GM12875 (cell line): ENCODE results near the gene S1PR2.

Experiments
- H3K4me3 ChIP-seq: one replicate; pipeline ENCODE4 v1.5.1; 2011; ENCODE audit warnings: low read depth, low read length, control low read depth
- CTCF ChIP-seq: IDR thresholded peaks from 2 replicates; pipeline ENCODE4 v1.5.1; 2011; ENCODE audit warnings: low read depth, mild to moderate bottlenecking, control low read depth, inconsistent platforms, low read length, moderate library complexity, borderline replicate concordance; ENCODE audit not compliant: insufficient read depth

Gene S1PR2, protein sequence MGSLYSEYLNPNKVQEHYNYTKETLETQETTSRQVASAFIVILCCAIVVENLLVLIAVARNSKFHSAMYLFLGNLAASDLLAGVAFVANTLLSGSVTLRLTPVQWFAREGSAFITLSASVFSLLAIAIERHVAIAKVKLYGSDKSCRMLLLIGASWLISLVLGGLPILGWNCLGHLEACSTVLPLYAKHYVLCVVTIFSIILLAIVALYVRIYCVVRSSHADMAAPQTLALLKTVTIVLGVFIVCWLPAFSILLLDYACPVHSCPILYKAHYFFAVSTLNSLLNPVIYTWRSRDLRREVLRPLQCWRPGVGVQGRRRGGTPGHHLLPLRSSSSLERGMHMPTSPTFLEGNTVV

DNA sequence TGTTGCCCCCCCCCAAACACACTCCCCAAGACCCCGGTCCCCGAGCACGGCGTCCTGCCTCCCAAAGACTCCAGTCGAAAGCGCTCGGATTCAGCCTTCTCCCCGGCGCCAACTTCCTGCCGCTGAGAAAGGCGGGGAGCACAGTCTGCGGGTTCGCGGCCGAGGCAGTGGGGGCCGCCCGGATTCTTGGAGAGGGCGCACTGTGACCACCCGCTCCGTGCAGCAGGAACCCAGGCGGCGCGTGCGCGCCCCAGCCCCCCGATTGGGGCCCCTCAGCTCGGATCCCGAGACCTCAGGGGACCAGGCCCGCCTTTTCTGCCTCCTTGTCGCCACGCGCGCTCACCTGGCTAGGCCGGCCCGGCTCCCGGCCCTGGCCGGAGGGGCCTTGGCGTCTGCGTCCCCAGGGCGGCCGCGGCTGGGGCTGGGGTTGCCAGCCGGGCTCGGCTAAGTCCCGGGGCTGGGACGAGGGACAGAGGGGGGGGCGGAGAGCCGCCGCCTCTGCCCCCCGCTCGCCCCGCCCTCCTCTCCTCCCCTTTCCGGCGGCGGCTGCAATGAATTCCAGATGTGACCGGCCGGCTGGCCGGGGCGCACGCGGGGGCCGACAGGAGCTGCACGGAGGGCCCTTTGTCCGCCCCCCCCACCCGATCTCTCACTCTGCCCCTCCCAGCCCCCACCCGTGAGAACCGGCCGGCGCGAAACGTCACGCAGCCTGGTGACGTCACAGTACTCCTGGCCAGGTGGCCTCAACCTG, at the start of gene S1PR2:
TSS of gene S1PR2 (minus strand) at position 471 of the 751 bp plus-strand sequence. CDS start 6,426 bp downstream, outside the sequence.
- no peak for TF ChIP-seq CTCF
- peak within 1 kb of the TSS; percentile 98 for H3K4me3 ChIP-seq

DNA sequence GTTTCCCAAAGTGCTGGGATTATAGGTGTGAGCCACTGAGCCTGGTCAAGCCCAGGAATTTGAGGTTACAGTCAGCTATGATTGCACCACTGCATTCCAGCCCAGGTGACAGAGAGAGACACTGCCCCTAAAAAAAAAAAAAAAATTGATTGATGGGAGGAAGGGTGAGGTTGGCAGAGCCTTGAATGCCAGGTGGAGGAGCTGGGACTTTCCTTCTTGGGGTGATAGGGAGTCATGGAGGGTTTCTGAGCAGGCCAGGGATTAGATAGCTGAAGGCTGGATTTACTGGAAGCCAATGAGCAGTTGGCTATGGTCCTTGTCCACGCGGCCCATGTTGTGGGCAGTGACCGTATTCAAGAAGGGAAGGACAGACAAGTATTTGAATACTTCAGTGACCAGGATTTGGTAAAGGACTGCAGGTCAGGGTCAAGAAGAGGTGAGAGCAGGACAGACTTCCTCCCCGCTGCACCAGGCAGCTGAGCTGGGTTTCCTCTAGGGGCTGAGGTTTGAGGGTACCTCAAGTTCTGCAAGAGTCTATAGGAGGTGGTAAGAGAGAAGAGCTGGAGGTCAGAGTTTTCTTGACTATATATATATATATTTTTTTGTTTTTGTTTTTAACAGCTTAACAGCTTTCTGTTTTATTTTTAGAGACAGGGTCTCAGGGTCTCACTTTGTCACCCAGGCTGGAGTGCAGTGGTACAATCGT, 48.8 kb upstream of the S1PR2 start:
- TF ChIP-seq CTCF, result no peak

DNA sequence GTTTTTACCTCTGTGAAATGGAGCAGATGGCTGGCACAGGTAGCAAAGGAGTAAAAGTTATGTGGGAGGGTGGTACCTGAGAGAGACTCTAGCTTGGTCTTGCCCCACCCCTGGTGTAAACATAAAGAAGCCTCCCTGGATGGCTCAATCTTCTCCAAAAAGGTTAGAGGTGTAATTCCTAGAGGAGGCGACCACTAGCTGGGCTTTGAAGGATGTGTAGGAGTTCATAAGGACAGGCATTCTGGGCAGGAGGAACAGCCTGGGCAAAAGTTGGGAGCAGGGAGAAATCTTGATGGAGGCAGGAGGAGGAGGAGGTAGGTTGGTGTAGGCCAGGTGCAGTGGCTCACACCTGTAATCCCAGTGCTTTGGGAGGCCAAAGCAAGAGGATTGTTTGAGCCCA, 47.8 kb upstream of the S1PR2 start:
- no peak for TF ChIP-seq CTCF
- H3K4me3 ChIP-seq, result no peak overlapping the region

More for the DNA sequence above, 48.8 kb upstream of the S1PR2 start:
- no peak overlapping the region for H3K4me3 ChIP-seq

GRCh38 chr19:10277795-10278589, 46.9 kb upstream of the S1PR2 start:
- no peak overlapping the region for H3K4me3 ChIP-seq
- TF ChIP-seq CTCF, result no peak

- TF ChIP-seq CTCF, result no peak
- peak overlapping the region; percentile 1 for H3K4me3 ChIP-seq
Measured at GRCh38 chr19:10274589-10274988, 43.5 kb upstream of the S1PR2 start.

DNA sequence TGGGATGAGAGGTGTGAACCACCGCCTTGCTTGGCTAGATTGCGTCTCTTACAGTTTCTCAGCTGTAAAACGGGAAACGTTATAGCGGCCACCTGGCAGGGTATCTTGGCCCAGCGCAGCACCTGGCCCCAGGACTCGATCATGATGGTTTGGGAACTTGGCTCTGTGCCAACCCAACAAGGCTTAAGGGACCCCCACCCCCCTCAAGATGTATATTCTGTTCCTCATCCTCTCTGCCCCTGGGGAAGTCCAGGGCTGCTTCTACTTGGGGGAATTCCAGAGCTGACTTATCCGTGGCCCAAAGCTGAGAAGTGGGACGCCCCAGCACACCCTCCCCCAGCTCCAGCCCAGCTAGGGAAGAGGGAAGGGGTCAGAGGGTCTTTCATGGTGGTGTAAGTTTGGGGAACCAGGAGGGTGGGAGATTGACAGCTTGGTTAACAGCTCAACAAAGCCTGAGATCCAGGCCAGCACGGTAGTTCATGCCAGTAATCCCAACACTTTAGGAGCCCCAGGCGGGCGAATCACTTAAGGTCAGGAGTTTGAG, 40.5 kb upstream of the S1PR2 start:
- peak overlapping the region; percentile 81 for H3K4me3 ChIP-seq
- no peak for TF ChIP-seq CTCF
